GM12878 (cell line): ENCODE results near the gene RRP36. TPM values are rescaled to one million over a fixed set of nuclear protein-coding genes. Genes with fewer than 3 reads are reported as not detected.

Source experiments
- ATAC-seq: fragments of 200-7000 bp; cut with Tn5 transposase; 3 replicates; pipeline ENCODE4 v1.9.1; 2020; ENCODE audit warnings: mild to moderate bottlenecking, moderate library complexity
- BruUV-seq: library from RNA; stranded (reverse); fragments of 400-500 nt; replicated peaks from 2 replicates; lab custom pipeline; 2021; lab: Mats Ljungman, UMichigan
- CTCF ChIA-PET: fragments of 300-600 bp; sonication (Branson Sonifier 250); formaldehyde crosslinking; extraction: SDS; loops from one replicate; lab custom pipeline; 2021; ENCODE audit warnings: inconsistent platforms; lab: Yijun Ruan, JAX
- POLR2A ChIA-PET: fragments of 350-600 bp; formaldehyde crosslinking; extraction: SDS; loops from one replicate; lab custom pipeline; 2021; ENCODE audit warnings: inconsistent platforms; lab: Charles Lee
- RAD21 ChIA-PET: fragments of 300-600 bp; sonication (Branson Sonifier 250); formaldehyde crosslinking; loops from one replicate; lab custom pipeline; 2023; ENCODE audit warnings: antibody characterized with exemption; ENCODE audit not compliant: unreplicated experiment; lab: Charles Lee
- SMC1A ChIA-PET: fragments of 300-600 bp; sonication (Branson Sonifier 250); formaldehyde crosslinking; loops from one replicate; lab custom pipeline; 2023; ENCODE audit not compliant: unreplicated experiment, uncharacterized antibody; lab: Charles Lee
- DNase-seq: peaks from one replicate; pipeline ENCODE4 v3.0.0-alpha.2; 2011; ENCODE audit warnings: low read depth, low spot score
- FAIRE-seq: peaks from 3 replicates; lab custom pipeline; 2011; peaks lifted over from hg19 to GRCh38; lab: Jason Lieb, UNC
- H2AFZ ChIP-seq: 2 replicates; pipeline ENCODE4 v1.6.0; 2011; ENCODE audit warnings: low read depth, low read length, control low read depth; ENCODE audit not compliant: control insufficient read depth
- H3K27ac ChIP-seq: 2 replicates; pipeline ENCODE4 v1.5.1; 2011; ENCODE audit warnings: control low read depth; ENCODE audit not compliant: control insufficient read depth, insufficient read depth
- H3K27me3 ChIP-seq, 2 experiments: replicated peaks in 1 of 2; 2 replicates each; pipeline versions ENCODE4 v1.6.0 to v1.6.1; 2011; ENCODE audit warnings: low read length in 1 of 2; ENCODE audit not compliant: control insufficient read depth in 2 of 2, insufficient read depth in 2 of 2
- H3K36me3 ChIP-seq, 2 experiments: 2 replicates each; pipeline ENCODE4 v1.5.1; 2011; ENCODE audit warnings: low read length in 1 of 2; ENCODE audit not compliant: control insufficient read depth in 2 of 2, insufficient read depth in 2 of 2
- H3K4me1 ChIP-seq: 2 replicates; pipeline ENCODE4 v1.6.1; 2011; ENCODE audit warnings: mild to moderate bottlenecking, low read length, moderate library complexity, mixed read lengths; ENCODE audit not compliant: control insufficient read depth, insufficient read depth
- H3K4me2 ChIP-seq: 2 replicates; pipeline ENCODE4 v1.6.0; 2011; ENCODE audit warnings: control low read depth; ENCODE audit not compliant: control insufficient read depth, insufficient read depth
- H3K4me3 ChIP-seq: fragments of 200-600 bp; sonication (generic); 2 replicates; pipeline ENCODE4 v1.5.1; 2016
- H3K79me2 ChIP-seq: 2 replicates; pipeline ENCODE4 v1.6.0; 2011; ENCODE audit warnings: low read length; ENCODE audit not compliant: control insufficient read depth, insufficient read depth
- H3K9ac ChIP-seq: 2 replicates; pipeline ENCODE4 v1.8.0; 2011; ENCODE audit warnings: low read length, control low read depth, mixed read lengths; ENCODE audit not compliant: control insufficient read depth, insufficient read depth
- H3K9me3 ChIP-seq: replicated peaks from 3 replicates; pipeline ENCODE4 v1.5.1; 2011; ENCODE audit warnings: mild to moderate bottlenecking, low read length; ENCODE audit not compliant: control insufficient read depth, insufficient read depth
- H4K20me1 ChIP-seq: 2 replicates; pipeline ENCODE4 v1.6.0; 2011; ENCODE audit not compliant: control insufficient read depth, insufficient read depth
- CHD4 ChIP-seq: fragments of 200-600 bp; sonication (generic); IDR thresholded peaks from 2 replicates; pipeline ENCODE4 v1.6.1; 2016; ENCODE audit warnings: mild to moderate bottlenecking
- E4F1 ChIP-seq: fragments of 450-650 bp; IDR thresholded peaks from 2 replicates; pipeline ENCODE4 v1.6.1; 2018; ENCODE audit warnings: borderline replicate concordance, mild to moderate bottlenecking; ENCODE audit not compliant: partially characterized antibody
- EP300 ChIP-seq, 2 experiments: fragments of 150-350 bp in 1 of 2; IDR thresholded peaks; 2 replicates each; pipeline ENCODE4 v1.6.1; 2011 to 2012; ENCODE audit warnings: low read depth in 2 of 2, low read length in 2 of 2, borderline replicate concordance in 1 of 2, improper control_type of control experiment in 1 of 2, inconsistent platforms in 1 of 2; ENCODE audit not compliant: control insufficient read depth in 1 of 2
- FOXM1 ChIP-seq: IDR thresholded peaks from 2 replicates; pipeline ENCODE4 v1.6.1; 2012; ENCODE audit warnings: low read depth, mild to moderate bottlenecking, inconsistent platforms, low read length, moderate library complexity
- HDAC2 ChIP-seq: fragments of 200-600 bp; sonication (generic); IDR thresholded peaks from 2 replicates; pipeline ENCODE4 v1.6.1; 2017
- HDAC6 ChIP-seq: fragments of 200-600 bp; sonication (generic); IDR thresholded peaks from one replicate; pipeline ENCODE4 v1.8.0; 2017; ENCODE audit warnings: antibody characterized with exemption; ENCODE audit not compliant: unreplicated experiment
- IKZF2 ChIP-seq, 2 experiments: fragments of 450-650 bp; IDR thresholded peaks; 2 replicates each; pipeline ENCODE4 v1.6.1; 2017; ENCODE audit warnings: mild to moderate bottlenecking in 2 of 2, moderate library complexity in 2 of 2
- NFXL1 ChIP-seq: fragments of 450-650 bp; IDR thresholded peaks from 2 replicates; pipeline ENCODE4 v1.6.1; 2017; ENCODE audit warnings: antibody characterized with exemption, mild to moderate bottlenecking, borderline replicate concordance
- NFYA ChIP-seq: IDR thresholded peaks from 2 replicates; pipeline ENCODE4 v1.6.1; 2011; ENCODE audit warnings: low read depth, mild to moderate bottlenecking, low read length, improper control_type of control experiment, borderline replicate concordance
- PAX5 ChIP-seq: IDR thresholded peaks from 2 replicates; pipeline ENCODE4 v1.6.1; 2011; ENCODE audit warnings: low read depth, low read length, borderline replicate concordance
- PRDM15 ChIP-seq: fragments of 450-650 bp; formaldehyde crosslinking; IDR thresholded peaks from 2 replicates; pipeline ENCODE4 v1.4.0; 2020; ENCODE audit warnings: mild to moderate bottlenecking, moderate library complexity
- RAD51 ChIP-seq: fragments of 450-650 bp; IDR thresholded peaks from 2 replicates; pipeline ENCODE4 v1.6.1; 2016; ENCODE audit warnings: moderate library complexity, mild to moderate bottlenecking, inconsistent platforms
- RB1 ChIP-seq: fragments of 450-650 bp; formaldehyde crosslinking; IDR thresholded peaks from 2 replicates; pipeline ENCODE4 v1.6.1; 2017; ENCODE audit warnings: mild to moderate bottlenecking, borderline replicate concordance
- SMC3 ChIP-seq: IDR thresholded peaks from 2 replicates; pipeline ENCODE4 v1.6.1; 2011; ENCODE audit warnings: low read length, improper control_type of control experiment, borderline replicate concordance
- STAT3 ChIP-seq: IDR thresholded peaks from 2 replicates; pipeline ENCODE4 v1.6.1; 2011; ENCODE audit warnings: low read depth, low read length, improper control_type of control experiment
- USF1 ChIP-seq: IDR thresholded peaks from 2 replicates; pipeline ENCODE4 v1.6.1; 2011; ENCODE audit warnings: borderline replicate concordance, low read depth, mild to moderate bottlenecking, moderate library complexity, mixed read lengths, low read length; ENCODE audit not compliant: insufficient read depth; ENCODE audit errors: extremely low read length
- ZNF622 ChIP-seq: fragments of 450-650 bp; IDR thresholded peaks from 2 replicates; pipeline ENCODE4 v1.6.1; 2017; ENCODE audit warnings: mild to moderate bottlenecking, inconsistent platforms
- WGBS: methylation state at CpG from one replicate; pipeline ENCODE4 v1.1.6; 2016; ENCODE audit warnings: low lambda C conversion rate; ENCODE audit not compliant: insufficient replicate concordance, insufficient coverage; ENCODE audit errors: missing lambda C conversion rate; 5-methylcytosine and 5-hydroxymethylcytosine counted together
- in situ Hi-C: fragments of 300-500 bp; cut with MboI; formaldehyde crosslinking; loops from 9 replicates; pipeline ENCODE4 v1.14.3; 2018; ENCODE audit warnings: mixed read lengths
- intact Hi-C: fragments of 100-400 bp; cut with micrococcal nuclease; formaldehyde crosslinking; loops from one replicate; pipeline ENCODE4 v1.14.2; 2022; ENCODE audit not compliant: unreplicated experiment
- polyA plus RNA-seq, 11 experiments: library from polyadenylated mRNA; depleted of rRNA in 4 of 11; unstranded in 6 of 11; stranded (reverse) in 5 of 11; fragments of >200 nt; fragmentation: Nextera tagmentation in 4 of 11; fragmentation: Illumina TruSeq in 1 of 11; extraction: Ambion mirVana in 4 of 11; extraction: Trizol in 1 of 11; gene quantifications; 1 replicate in 1 of 11; 2 replicates in 10 of 11; pipeline versions ENCODE4 v1.2.1 to v1.2.3, GENCODE V29; 2011 to 2016; ENCODE audit warnings: inconsistent platforms in 2 of 11, missing spikeins in 2 of 11, low read depth in 1 of 11
- total RNA-seq, 4 experiments: library from RNA; depleted of rRNA in 3 of 4; stranded (reverse); fragments of >200 nt in 3 of 4; fragmentation: Illumina TruSeq in 1 of 4; extraction: Trizol in 1 of 4; gene quantifications; 2 replicates each; pipeline versions ENCODE4 v1.2.1 to v1.2.3, GENCODE V29; 2013 to 2021

The RRP36 gene
- total and polyA plus RNA-seq, 10 of the 15 experiments (the other 5 are each of a cell fraction or from before 2014, with no cell fraction given) = 17.6 to 101 (median 69.7) TPM

GRCh38 chr6:43061861-43062260 lies 40.4 kb downstream of the RRP36 start:
- Histone ChIP-seq H3K27me3 (no peaks in the 10 kb centered on the region), H3K4me2 (no peak overlapping the region), H3K4me1 (peaks cover 3% of the 10 kb centered on the region; the same call in 1 of the 2 replicates), H4K20me1 (no peaks in the 10 kb centered on the region), H3K9me3 (no peaks in the 10 kb centered on the region), H3K4me3 (no peak overlapping the region), H3K27ac (no peak overlapping the region), H3K79me2 (peaks cover 15% of the 10 kb centered on the region), H3K36me3 (no peaks in the 10 kb centered on the region; a peak in 1 of 4 replicates), H2AFZ (no peak overlapping the region), H3K9ac (no peak overlapping the region)
- no TSS peak for BruUV-seq
- ATAC-seq = no peak
- no peak for DNase-seq
- SMC1A ChIA-PET = no interaction called here
- WGBS = 56% methylated on average over 2 of the region's 2 CpGs
- intact Hi-C loops (no loop called here), in situ Hi-C loops (no loop called here)
- no peak for FAIRE-seq
- CTCF ChIA-PET = no interaction called here
- RAD21 ChIA-PET = interaction anchor here (3.0 kb wide), 1 partner anchor 82 kb away, joined by 16 read pairs; no protein-coding TSS in a partner anchor
- POLR2A ChIA-PET = interaction anchor here (1.1 kb wide), 1 partner anchor 78 kb away, joined by 3 read pairs; the partner anchor contains the start of gene PPP2R5D
- no peak for TF ChIP-seq SMC3
- TF ChIP-seq HDAC6 = no peak
- TF ChIP-seq RAD51 = no peak
- TF ChIP-seq STAT3 = no peak
- no peak for TF ChIP-seq E4F1
- no peak for TF ChIP-seq RB1
- TF ChIP-seq CHD4 = no peak
- no peak for TF ChIP-seq PRDM15 (CRISPR knock-in tag)
- no peak for TF ChIP-seq FOXM1
- TF ChIP-seq PAX5 = no peak
- no peak for TF ChIP-seq IKZF2 (IDR thresholded peaks at IDR 0.05)
- TF ChIP-seq EP300 (IDR thresholded peaks at IDR 0.05; ENCODE audit: borderline replicate concordance in 1 of 2, control insufficient read depth in 1 of 2, low read depth in 2 of 2, low read length in 2 of 2) = no peak
- no peak for TF ChIP-seq HDAC2
- no peak for TF ChIP-seq ZNF622
- TF ChIP-seq NFYA = no peak
- TF ChIP-seq NFXL1 = no peak
- TF ChIP-seq USF1 = no peak
